Ramos (cell line): ENCODE measurements around the gene WDR43.
"Not testable (repeated sequence)": the region's sequence is repeated elsewhere in the genome, so short reads cannot be mapped to it uniquely, and the experiment has no call there.

ENCODE experiments used
- in situ Hi-C: fragments of 300-500 bp; cut with MboI; formaldehyde crosslinking; loops from one replicate; pipeline ENCODE4 v1.14.3; 2022; ENCODE audit warnings: low sequenced_read_pairs; ENCODE audit not compliant: unreplicated experiment

The WDR43 gene

GRCh38 chr2:28956890-28957289 is 62.4 kb downstream of the WDR43 start:
- in situ Hi-C loops: loop anchor here (5.0 kb wide), 1 partner anchor 245 kb away; no protein-coding TSS in a partner anchor

GRCh38 chr2:28958689-28959088 is 64.2 kb downstream of the WDR43 start:
- in situ Hi-C loops: loop anchor here (5.0 kb wide), 1 partner anchor 244 kb away; no protein-coding TSS in a partner anchor

- in situ Hi-C loops: no loop called here
Observed at GRCh38 chr2:28960401-28960800, 65.9 kb downstream of the WDR43 start.

- in situ Hi-C loops: no loop called here
Observed at GRCh38 chr2:28962505-28962904, 68.0 kb downstream of the WDR43 start.

GRCh38 chr2:28970464-28971160 is 76.1 kb downstream of the WDR43 start:
- in situ Hi-C loops: no loop called here

- in situ Hi-C loops: no loop called here
Observed at GRCh38 chr2:28972778-28973335, 78.4 kb downstream of the WDR43 start.

GRCh38 chr2:28974252-28974651 is 79.8 kb downstream of the WDR43 start:
- in situ Hi-C loops: no loop called here

- in situ Hi-C loops: no loop called here
Observed at GRCh38 chr2:28975671-28976070, 81.2 kb downstream of the WDR43 start.

- in situ Hi-C loops: no loop called here
Observed at GRCh38 chr2:28976584-28976983, 82.1 kb downstream of the WDR43 start.

- in situ Hi-C loops: no loop called here
Observed at GRCh38 chr2:28977176-28977875, 82.9 kb downstream of the WDR43 start.

GRCh38 chr2:28978001-28978400 is 83.5 kb downstream of the WDR43 start:
- in situ Hi-C loops: not testable (repeated sequence)

- in situ Hi-C loops: no loop called here
Observed at GRCh38 chr2:28978606-28979005, 84.1 kb downstream of the WDR43 start.

- in situ Hi-C loops: no loop called here
Observed at GRCh38 chr2:28979041-28979440, 84.6 kb downstream of the WDR43 start.

GRCh38 chr2:28979576-28980366 is 85.3 kb downstream of the WDR43 start:
- in situ Hi-C loops: no loop called here

GRCh38 chr2:28980368-28981015 is 86.0 kb downstream of the WDR43 start:
- in situ Hi-C loops: no loop called here

- in situ Hi-C loops: no loop called here
Observed at GRCh38 chr2:28981016-28981441, 86.6 kb downstream of the WDR43 start, which contains the start of gene TOGARAM2. Gene TOGARAM2, plus strand, starts transcription at chr2:28981298. Its CDS starts 13,537 bp downstream, at chr2:28994835.

GRCh38 chr2:28981620-28982376 is 87.3 kb downstream of the WDR43 start:
- in situ Hi-C loops: no loop called here

GRCh38 chr2:28982381-28982950 is 88.0 kb downstream of the WDR43 start:
- in situ Hi-C loops: no loop called here

- in situ Hi-C loops: no loop called here
Observed at GRCh38 chr2:28986429-28986828, 92.0 kb downstream of the WDR43 start.
